DOHH2 (cell line): ENCODE results near the gene FBXW12.
A peak's percentile ranks its signal among the peaks of the same experiment; 100 is the strongest.

Experiments
- H3F3A ChIP-seq: fragments of 200-600 bp; sonication (generic), shearing (Covaris generic); 2 replicates; pipeline ENCODE4 v1.6.0; 2016; ENCODE audit warnings: antibody characterized with exemption, mild to moderate bottlenecking; ENCODE audit not compliant: control insufficient read depth, insufficient read depth
- H3K27ac ChIP-seq: fragments of 200-600 bp; sonication (generic); 2 replicates; pipeline ENCODE4 v1.5.1; 2014; ENCODE audit warnings: low read depth, mild to moderate bottlenecking, low read length, moderate library complexity
- H3K27me3 ChIP-seq: fragments of 200-600 bp; sonication (generic); 2 replicates; pipeline ENCODE4 v1.6.1; 2014; ENCODE audit warnings: mild to moderate bottlenecking, low read length, mixed read lengths; ENCODE audit not compliant: control insufficient read depth
- H3K36me3 ChIP-seq: fragments of 200-600 bp; sonication (generic); 2 replicates; pipeline ENCODE4 v1.6.1; 2014; ENCODE audit warnings: mild to moderate bottlenecking, low read length, moderate library complexity, mixed read lengths; ENCODE audit not compliant: control insufficient read depth
- H3K4me1 ChIP-seq: fragments of 200-600 bp; sonication (generic); 2 replicates; pipeline ENCODE4 v1.6.1; 2014; ENCODE audit warnings: mild to moderate bottlenecking, low read length, mixed read lengths; ENCODE audit not compliant: control insufficient read depth
- H3K4me2 ChIP-seq: fragments of 200-600 bp; sonication (generic); 2 replicates; pipeline ENCODE4 v1.6.0; 2014; ENCODE audit warnings: mild to moderate bottlenecking, low read length, moderate library complexity
- H3K4me3 ChIP-seq: fragments of 200-600 bp; sonication (generic); 2 replicates; pipeline ENCODE4 v1.5.1; 2014; ENCODE audit warnings: mild to moderate bottlenecking, low read length, mixed read lengths
- H3K79me2 ChIP-seq: fragments of 200-600 bp; sonication (generic); 2 replicates; pipeline ENCODE4 v1.6.1; 2014; ENCODE audit warnings: mild to moderate bottlenecking, low read length, mixed read lengths; ENCODE audit not compliant: control insufficient read depth
- H3K9me2 ChIP-seq: fragments of 200-600 bp; sonication (generic); replicated peaks from 2 replicates; pipeline ENCODE4 v1.6.1; 2014; ENCODE audit warnings: mild to moderate bottlenecking, low read length, mixed read lengths; ENCODE audit not compliant: control insufficient read depth
- H3K9me3 ChIP-seq: fragments of 200-600 bp; sonication (generic); 2 replicates; pipeline ENCODE4 v1.6.1; 2014; ENCODE audit warnings: antibody characterized with exemption, low read length, mixed read lengths; ENCODE audit not compliant: control insufficient read depth, insufficient read depth
- H4K20me1 ChIP-seq: fragments of 200-600 bp; sonication (generic); 2 replicates; pipeline ENCODE4 v1.6.0; 2014; ENCODE audit warnings: low read depth, mild to moderate bottlenecking, antibody characterized with exemption, low read length, moderate library complexity; ENCODE audit not compliant: control insufficient read depth, insufficient read depth
- CTCF ChIP-seq: fragments of 200-600 bp; sonication (generic); IDR thresholded peaks from one replicate; pipeline ENCODE4 v1.5.1; 2014; ENCODE audit warnings: antibody characterized with exemption, mild to moderate bottlenecking, low read depth, low read length; ENCODE audit not compliant: poor library complexity, severe bottlenecking
- EZH2phosphoT487 ChIP-seq: fragments of 200-600 bp; sonication (generic); IDR thresholded peaks from 2 replicates; pipeline ENCODE4 v1.6.1; 2017; ENCODE audit warnings: borderline replicate concordance, mild to moderate bottlenecking, antibody characterized with exemption, low read length, moderate library complexity, mixed read lengths

FBXW12 gene

GRCh38 chr3:48415251-48415953 lies 43.4 kb downstream of the FBXW12 start:
- H4K20me1 ChIP-seq = no peaks in the 10 kb centered on the region
- H3K27me3 ChIP-seq = no peaks in the 10 kb centered on the region
- no peak overlapping the region for H3K4me3 ChIP-seq
- no peak overlapping the region for H3K4me2 ChIP-seq
- TF ChIP-seq EZH2phosphoT487 = no peak
- TF ChIP-seq CTCF = peak; percentile 21
- H3K4me1 ChIP-seq = no peaks in the 10 kb centered on the region
- no peaks in the 10 kb centered on the region for H3F3A ChIP-seq
- no peaks in the 10 kb centered on the region for H3K9me2 ChIP-seq
- no peaks in the 10 kb centered on the region for H3K79me2 ChIP-seq
- no peak overlapping the region for H3K27ac ChIP-seq
- H3K9me3 ChIP-seq = no peaks in the 10 kb centered on the region
- H3K36me3 ChIP-seq = no peaks in the 10 kb centered on the region

GRCh38 chr3:48416091-48416505 lies 44.1 kb downstream of the FBXW12 start:
- no peaks in the 10 kb centered on the region for H3K9me2 ChIP-seq
- no peak overlapping the region for H3K27ac ChIP-seq
- no peaks in the 10 kb centered on the region for H3F3A ChIP-seq
- H3K4me3 ChIP-seq = no peak overlapping the region
- TF ChIP-seq EZH2phosphoT487 = no peak
- no peak for TF ChIP-seq CTCF
- H4K20me1 ChIP-seq = no peaks in the 10 kb centered on the region
- H3K4me1 ChIP-seq = no peaks in the 10 kb centered on the region
- no peaks in the 10 kb centered on the region for H3K79me2 ChIP-seq
- H3K4me2 ChIP-seq = no peak overlapping the region
- H3K27me3 ChIP-seq = no peaks in the 10 kb centered on the region
- no peaks in the 10 kb centered on the region for H3K9me3 ChIP-seq
- no peaks in the 10 kb centered on the region for H3K36me3 ChIP-seq

GRCh38 chr3:48416546-48416945 lies 44.5 kb downstream of the FBXW12 start:
- Histone ChIP-seq H3K4me1 (no peaks in the 10 kb centered on the region), H3K27ac (no peak overlapping the region), H3K4me3 (no peak overlapping the region), H3K79me2 (no peaks in the 10 kb centered on the region), H3K36me3 (no peaks in the 10 kb centered on the region), H3K9me3 (no peaks in the 10 kb centered on the region), H4K20me1 (no peaks in the 10 kb centered on the region), H3K4me2 (no peak overlapping the region), H3K27me3 (no peaks in the 10 kb centered on the region), H3F3A (no peaks in the 10 kb centered on the region), H3K9me2 (no peaks in the 10 kb centered on the region)
- TF ChIP-seq CTCF (no peak), EZH2phosphoT487 (no peak)
